A549 (cell line): Measurements from ENCODE around the gene KSR2. TPM values are rescaled to one million over a fixed set of nuclear protein-coding genes. Genes with fewer than 3 reads are reported as not detected.

Source experiments
- CBX2 ChIP-seq: fragments of 200-600 bp; sonication (generic); IDR thresholded peaks from 2 replicates; pipeline ENCODE4 v1.6.1; 2016; ENCODE audit warnings: low read depth, mild to moderate bottlenecking, borderline replicate concordance
- CBX8 ChIP-seq: fragments of 200-600 bp; sonication (generic); IDR thresholded peaks from 2 replicates; pipeline ENCODE4 v1.6.1; 2016
- CEBPB ChIP-seq, 2 experiments: fragments of >200 bp in 1 of 2; sonication (Bioruptor Twin) in 1 of 2; formaldehyde crosslinking in 1 of 2; IDR thresholded peaks; 2 replicates each; pipeline ENCODE4 v1.6.1; 2012 to 2016
- CHD2 ChIP-seq: fragments of 150-350 bp; IDR thresholded peaks from 2 replicates; pipeline ENCODE4 v1.6.1; 2014; ENCODE audit warnings: low read length; ENCODE audit not compliant: partially characterized antibody
- EHF ChIP-seq: fragments of 250-450 bp; sonication (Bioruptor Pico); IDR thresholded peaks from 2 replicates; pipeline ENCODE4 v1.5.0; 2020; ENCODE audit warnings: mild to moderate bottlenecking
- EP300 ChIP-seq, 2 experiments: fragments of >200 bp; sonication (Bioruptor Twin); formaldehyde crosslinking; IDR thresholded peaks; 2 replicates in 1 of 2; 3 replicates in 1 of 2; pipeline ENCODE4 v1.6.1; 2016 to 2017
- ESRRA ChIP-seq: fragments of 150-350 bp; IDR thresholded peaks from 2 replicates; pipeline ENCODE4 v1.6.1; 2014; ENCODE audit warnings: mild to moderate bottlenecking, low read length, borderline replicate concordance
- FOSL2 ChIP-seq, 2 experiments: fragments of 450-650 bp in 1 of 2; fragments of >200 bp in 1 of 2; sonication (Bioruptor Twin) in 1 of 2; formaldehyde crosslinking; IDR thresholded peaks; 2 replicates each; pipeline versions ENCODE4 v1.5.0 to v1.6.1; 2016 to 2020; ENCODE audit warnings: mild to moderate bottlenecking in 1 of 2, moderate library complexity in 1 of 2
- FOXS1 ChIP-seq: fragments of 250-450 bp; sonication (Bioruptor Pico); IDR thresholded peaks from 2 replicates; pipeline ENCODE4 v1.5.0; 2020; ENCODE audit warnings: mild to moderate bottlenecking, moderate library complexity
- GATA3 ChIP-seq: IDR thresholded peaks from 2 replicates; pipeline ENCODE4 v1.6.1; 2012; ENCODE audit warnings: borderline replicate concordance
- HDAC2 ChIP-seq: fragments of 200-600 bp; sonication (generic); IDR thresholded peaks from 2 replicates; pipeline ENCODE4 v1.6.1; 2016
- HEYL ChIP-seq: fragments of 250-450 bp; sonication (Bioruptor Pico); IDR thresholded peaks from 2 replicates; pipeline ENCODE4 v1.8.0; 2021; ENCODE audit warnings: mild to moderate bottlenecking, moderate library complexity
- HOXB13 ChIP-seq: fragments of 250-450 bp; sonication (Bioruptor Pico); IDR thresholded peaks from 2 replicates; pipeline ENCODE4 v1.5.0; 2020; ENCODE audit warnings: low read depth, mild to moderate bottlenecking, moderate library complexity
- JUN ChIP-seq, 2 experiments: fragments of >200 bp; sonication (Bioruptor Twin); formaldehyde crosslinking; IDR thresholded peaks; 2 replicates in 1 of 2; 3 replicates in 1 of 2; pipeline ENCODE4 v1.6.1; 2016 to 2017
- JUNB ChIP-seq: fragments of >200 bp; sonication (Bioruptor Twin); formaldehyde crosslinking; IDR thresholded peaks from 2 replicates; pipeline ENCODE4 v1.6.1; 2016
- KDM1A ChIP-seq: fragments of 200-600 bp; sonication (generic); IDR thresholded peaks from 2 replicates; pipeline ENCODE4 v1.6.1; 2016; ENCODE audit warnings: low read depth, mild to moderate bottlenecking
- MAZ ChIP-seq: fragments of 150-350 bp; IDR thresholded peaks from 2 replicates; pipeline ENCODE4 v1.6.1; 2014; ENCODE audit warnings: antibody characterized with exemption, low read depth, low read length, borderline replicate concordance
- MYC ChIP-seq: IDR thresholded peaks from 2 replicates; pipeline ENCODE4 v1.6.1; 2012; ENCODE audit warnings: mild to moderate bottlenecking, inconsistent platforms, low read length, improper control_type of control experiment, borderline replicate concordance
- NFE2L2 ChIP-seq: fragments of 150-350 bp; conservative IDR thresholded peaks from 2 replicates; pipeline ENCODE4 v1.6.1; 2014; ENCODE audit warnings: low read length
- NPAS2 ChIP-seq: fragments of 250-450 bp; sonication (Bioruptor Pico); IDR thresholded peaks from 2 replicates; pipeline ENCODE4 v1.8.0; 2022; ENCODE audit warnings: mild to moderate bottlenecking, moderate library complexity, borderline replicate concordance
- NR3C1 ChIP-seq: fragments of >200 bp; sonication (Bioruptor Twin); formaldehyde crosslinking; IDR thresholded peaks from 3 replicates; pipeline ENCODE4 v1.6.1; 2017
- POLR2A ChIP-seq: IDR thresholded peaks from 2 replicates; pipeline ENCODE4 v1.6.1; 2012; ENCODE audit warnings: mild to moderate bottlenecking, low read length
- POLR2AphosphoS2 ChIP-seq: conservative IDR thresholded peaks from 2 replicates; pipeline ENCODE4 v1.6.1; 2012; ENCODE audit warnings: low read length, improper control_type of control experiment, inconsistent platforms
- RAD21 ChIP-seq, 2 experiments: fragments of >200 bp in 1 of 2; sonication (Bioruptor Twin) in 1 of 2; formaldehyde crosslinking in 1 of 2; IDR thresholded peaks in 1 of 2; conservative IDR thresholded peaks in 1 of 2; 2 replicates in 1 of 2; 3 replicates in 1 of 2; pipeline ENCODE4 v1.6.1; 2012 to 2018; ENCODE audit warnings: inconsistent platforms in 1 of 2
- RARB ChIP-seq: fragments of 250-450 bp; sonication (Bioruptor Pico); IDR thresholded peaks from 2 replicates; pipeline ENCODE4 v1.8.0; 2021; ENCODE audit warnings: mild to moderate bottlenecking, moderate library complexity
- RCOR1 ChIP-seq: fragments of 150-350 bp; IDR thresholded peaks from 2 replicates; pipeline ENCODE4 v1.6.1; 2014; ENCODE audit warnings: antibody characterized with exemption, low read length, low read depth
- RFX5 ChIP-seq: fragments of 450-650 bp; IDR thresholded peaks from 2 replicates; pipeline ENCODE4 v1.7.1; 2014; ENCODE audit warnings: antibody characterized with exemption, mild to moderate bottlenecking, moderate library complexity
- SREBF2 ChIP-seq: fragments of 450-650 bp; IDR thresholded peaks from 2 replicates; pipeline ENCODE4 v1.6.1; 2014; ENCODE audit warnings: mild to moderate bottlenecking, moderate library complexity
- ZNF302 ChIP-seq: fragments of 250-450 bp; sonication (Bioruptor Pico); IDR thresholded peaks from 2 replicates; pipeline ENCODE4 v1.9.0; 2021; ENCODE audit warnings: inconsistent platforms, mild to moderate bottlenecking, moderate library complexity
- ZSCAN20 ChIP-seq: fragments of 250-450 bp; sonication (Bioruptor Pico); IDR thresholded peaks from 2 replicates; pipeline ENCODE4 v1.8.0; 2022; ENCODE audit warnings: mild to moderate bottlenecking, moderate library complexity
- polyA plus RNA-seq, 4 experiments: library from polyadenylated mRNA; depleted of rRNA in 3 of 4; stranded (reverse); fragments of >200 nt; fragmentation: RNase III in 1 of 4; extraction: RNeasy Plus Mini Kit Qiagen cat#74134 plus additional on column Dnase treatment in 1 of 4; gene quantifications; 2 replicates in 3 of 4; 3 replicates in 1 of 4; pipeline ENCODE4 v1.2.3, GENCODE V29; 2011 to 2017
- TF ChIP-seq, protein P1 (sequence below): fragments of 450-650 bp; IDR thresholded peaks from 2 replicates; pipeline ENCODE4 v1.6.1; 2014; ENCODE audit warnings: antibody characterized with exemption
- TF ChIP-seq, protein P2 (sequence below): fragments of 250-450 bp; sonication (Bioruptor Pico); IDR thresholded peaks from 2 replicates; pipeline ENCODE4 v1.5.0; 2020; ENCODE audit warnings: low read depth, mild to moderate bottlenecking, moderate library complexity
- TF ChIP-seq, protein P3 (sequence below): IDR thresholded peaks from 2 replicates; pipeline ENCODE4 v1.6.1; 2012
- TF ChIP-seq, protein P4 (sequence below): IDR thresholded peaks from 2 replicates; pipeline ENCODE4 v1.6.1; 2012; ENCODE audit warnings: low read depth, borderline replicate concordance

The KSR2 gene
- polyA plus RNA-seq, 2 of the 4 experiments (the other 2 are of a cell fraction): 0.37 to 1.2 TPM

DNA sequence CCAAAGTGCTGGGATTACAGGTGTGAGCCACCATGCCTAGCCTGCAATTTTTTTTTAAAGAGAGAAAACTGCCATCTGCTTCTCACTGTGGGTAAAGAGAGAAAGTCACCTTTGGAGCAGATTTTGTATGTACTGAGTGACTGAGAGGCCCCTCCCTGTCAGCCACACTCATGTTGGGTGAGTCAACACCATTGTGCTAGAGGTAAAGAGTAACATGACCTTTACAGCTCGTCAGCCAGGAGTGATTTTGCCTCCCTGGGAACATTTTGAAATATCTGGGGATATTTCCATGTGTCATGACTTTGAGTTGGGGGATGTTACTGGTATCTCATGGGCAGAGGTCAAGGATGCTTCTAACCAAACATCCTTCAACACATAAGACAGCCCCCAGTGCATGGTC is 115.2 kb downstream of the KSR2 start (continued):
- no peak for TF ChIP-seq HEYL (CRISPR knock-in tag)
- peak; percentile 71; the same call in 1 of the 2 replicates for TF ChIP-seq JUNB
- TF ChIP-seq, protein P1, sequence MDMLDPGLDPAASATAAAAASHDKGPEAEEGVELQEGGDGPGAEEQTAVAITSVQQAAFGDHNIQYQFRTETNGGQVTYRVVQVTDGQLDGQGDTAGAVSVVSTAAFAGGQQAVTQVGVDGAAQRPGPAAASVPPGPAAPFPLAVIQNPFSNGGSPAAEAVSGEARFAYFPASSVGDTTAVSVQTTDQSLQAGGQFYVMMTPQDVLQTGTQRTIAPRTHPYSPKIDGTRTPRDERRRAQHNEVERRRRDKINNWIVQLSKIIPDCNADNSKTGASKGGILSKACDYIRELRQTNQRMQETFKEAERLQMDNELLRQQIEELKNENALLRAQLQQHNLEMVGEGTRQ: no peak
- no peak for TF ChIP-seq CHD2
- TF ChIP-seq EHF (CRISPR knock-in tag): no peak
- peak in 1 of 2 experiments; percentile 49; a peak in 1 of 5 replicates for TF ChIP-seq JUN (IDR thresholded peaks at IDR 0.05)
- no peak for TF ChIP-seq NR3C1
- peak; percentile 74 for TF ChIP-seq FOSL2 (IDR thresholded peaks at IDR 0.05)
- peak; percentile 67 for TF ChIP-seq FOSL2 (CRISPR knock-in tag; IDR thresholded peaks at IDR 0.05)
- TF ChIP-seq RARB (CRISPR knock-in tag): no peak
- no peak for TF ChIP-seq SREBF2
- TF ChIP-seq EP300 (IDR thresholded peaks at IDR 0.05): peak; percentile 43 to 66; a peak in 2 of 5 replicates
- TF ChIP-seq, protein P2, sequence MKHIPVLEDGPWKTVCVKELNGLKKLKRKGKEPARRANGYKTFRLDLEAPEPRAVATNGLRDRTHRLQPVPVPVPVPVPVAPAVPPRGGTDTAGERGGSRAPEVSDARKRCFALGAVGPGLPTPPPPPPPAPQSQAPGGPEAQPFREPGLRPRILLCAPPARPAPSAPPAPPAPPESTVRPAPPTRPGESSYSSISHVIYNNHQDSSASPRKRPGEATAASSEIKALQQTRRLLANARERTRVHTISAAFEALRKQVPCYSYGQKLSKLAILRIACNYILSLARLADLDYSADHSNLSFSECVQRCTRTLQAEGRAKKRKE (CRISPR knock-in tag): no peak
- no peak for TF ChIP-seq RCOR1
- peak; percentile 16 to 45; a peak in 1 of 4 replicates for TF ChIP-seq CEBPB (IDR thresholded peaks at IDR 0.05)
- no peak for TF ChIP-seq FOXS1
- no peak for TF ChIP-seq NFE2L2
- no peak for TF ChIP-seq ZNF302 (CRISPR knock-in tag)
- TF ChIP-seq HOXB13 (CRISPR knock-in tag): no peak
- no peak for TF ChIP-seq POLR2A
- no peak for TF ChIP-seq CBX2
- TF ChIP-seq RAD21 (conservative IDR thresholded peaks at IDR 0.05 in 1 of 2, IDR thresholded peaks at IDR 0.05 in 1 of 2): no peak
- TF ChIP-seq, protein P3, sequence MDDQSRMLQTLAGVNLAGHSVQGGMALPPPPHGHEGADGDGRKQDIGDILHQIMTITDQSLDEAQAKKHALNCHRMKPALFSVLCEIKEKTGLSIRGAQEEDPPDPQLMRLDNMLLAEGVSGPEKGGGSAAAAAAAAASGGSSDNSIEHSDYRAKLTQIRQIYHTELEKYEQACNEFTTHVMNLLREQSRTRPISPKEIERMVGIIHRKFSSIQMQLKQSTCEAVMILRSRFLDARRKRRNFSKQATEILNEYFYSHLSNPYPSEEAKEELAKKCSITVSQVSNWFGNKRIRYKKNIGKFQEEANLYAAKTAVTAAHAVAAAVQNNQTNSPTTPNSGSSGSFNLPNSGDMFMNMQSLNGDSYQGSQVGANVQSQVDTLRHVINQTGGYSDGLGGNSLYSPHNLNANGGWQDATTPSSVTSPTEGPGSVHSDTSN: no peak
- TF ChIP-seq CBX8: no peak
- TF ChIP-seq ZSCAN20 (CRISPR knock-in tag): no peak
- TF ChIP-seq NPAS2 (CRISPR knock-in tag): no peak
- TF ChIP-seq RFX5: no peak
- no peak for TF ChIP-seq KDM1A
- TF ChIP-seq GATA3: no peak
- TF ChIP-seq, protein P4, sequence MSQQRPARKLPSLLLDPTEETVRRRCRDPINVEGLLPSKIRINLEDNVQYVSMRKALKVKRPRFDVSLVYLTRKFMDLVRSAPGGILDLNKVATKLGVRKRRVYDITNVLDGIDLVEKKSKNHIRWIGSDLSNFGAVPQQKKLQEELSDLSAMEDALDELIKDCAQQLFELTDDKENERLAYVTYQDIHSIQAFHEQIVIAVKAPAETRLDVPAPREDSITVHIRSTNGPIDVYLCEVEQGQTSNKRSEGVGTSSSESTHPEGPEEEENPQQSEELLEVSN: no peak
- TF ChIP-seq MAZ: no peak
- no peak for TF ChIP-seq HDAC2
- TF ChIP-seq ESRRA: no peak
- no peak for TF ChIP-seq POLR2AphosphoS2
- no peak for TF ChIP-seq MYC
- TF ChIP-seq, all 56 proteins: peak for 8
